GM18519 (cell line): ENCODE measurements around the gene NOP56.
A peak's percentile ranks its signal among the peaks of the same experiment; 100 is the strongest.

ENCODE experiments used
- ATAC-seq: cut with Tn5 transposase; IDR thresholded peaks from one replicate; pipeline ENCODE4 v1.9.1; 2021; ENCODE audit warnings: mild to moderate bottlenecking, moderate library complexity; ENCODE audit not compliant: unreplicated experiment, low FRiP score

NOP56 gene

GRCh38 chr20:2651772-2652723 is at the start of gene NOP56:
Gene NOP56 (plus strand): TSS chr20:2652632. CDS start chr20:2652661, 29 bp downstream.
- peak; percentile 59 for ATAC-seq

GRCh38 chr20:2602746-2603145 is 49.7 kb upstream of the NOP56 start:
- ATAC-seq = no peak

GRCh38 chr20:2603816-2604505 is 48.5 kb upstream of the NOP56 start:
- no peak for ATAC-seq

- ATAC-seq = no peak
Observed at GRCh38 chr20:2604506-2604835, 48.0 kb upstream of the NOP56 start.

- no peak for ATAC-seq
Observed at GRCh38 chr20:2606507-2607006, 45.9 kb upstream of the NOP56 start.

- ATAC-seq = no peak
Observed at GRCh38 chr20:2610326-2610725, 42.1 kb upstream of the NOP56 start.

- ATAC-seq = no peak
Observed at GRCh38 chr20:2610941-2611720, 41.3 kb upstream of the NOP56 start.

- ATAC-seq = no peak
Observed at GRCh38 chr20:2612073-2612472, 40.4 kb upstream of the NOP56 start.

- no peak for ATAC-seq
Observed at GRCh38 chr20:2616634-2617033, 35.8 kb upstream of the NOP56 start.

GRCh38 chr20:2617099-2617714 is 35.2 kb upstream of the NOP56 start:
- ATAC-seq = no peak

GRCh38 chr20:2618815-2619214 is 33.6 kb upstream of the NOP56 start:
- ATAC-seq = no peak

GRCh38 chr20:2619337-2619736 is 33.1 kb upstream of the NOP56 start:
- no peak for ATAC-seq

- ATAC-seq = no peak
Observed at GRCh38 chr20:2619961-2620595, 32.4 kb upstream of the NOP56 start.

GRCh38 chr20:2624190-2624589 is 28.2 kb upstream of the NOP56 start:
- no peak for ATAC-seq

GRCh38 chr20:2625062-2625461 is 27.4 kb upstream of the NOP56 start:
- no peak for ATAC-seq

- ATAC-seq = no peak
Observed at GRCh38 chr20:2626853-2627541, 25.4 kb upstream of the NOP56 start.

GRCh38 chr20:2631228-2631627 is 21.2 kb upstream of the NOP56 start:
- ATAC-seq = no peak

- no peak for ATAC-seq
Observed at GRCh38 chr20:2633381-2633780, 19.1 kb upstream of the NOP56 start.

GRCh38 chr20:2637246-2637645 is 15.2 kb upstream of the NOP56 start:
- ATAC-seq = no peak
